Left renal cortex interstitium (tissue), 4 donors: ENCODE measurements around the gene ZNF334. TPM values are rescaled to one million over a fixed set of nuclear protein-coding genes. Genes with fewer than 3 reads are reported as not detected.

Source experiments
- DNase-seq, 4 donors: peaks; one replicate each; pipeline ENCODE4 v3.0.0-alpha.2; 2013; ENCODE audit warnings: low read depth in 4 of 4, low spot score in 2 of 4, missing footprints in 1 of 4
- polyA plus RNA-seq, 4 donors: library from polyadenylated mRNA; unstranded; fragments of 120-200 nt; gene quantifications; one replicate each; pipeline ENCODE4 v1.2.1, GENCODE V29; 2013; ENCODE audit not compliant: insufficient read length in 4 of 4

Gene ZNF334
- polyA plus RNA-seq, 4 donors, result 19.5 to 46.7 (median 31.3) TPM

DNA sequence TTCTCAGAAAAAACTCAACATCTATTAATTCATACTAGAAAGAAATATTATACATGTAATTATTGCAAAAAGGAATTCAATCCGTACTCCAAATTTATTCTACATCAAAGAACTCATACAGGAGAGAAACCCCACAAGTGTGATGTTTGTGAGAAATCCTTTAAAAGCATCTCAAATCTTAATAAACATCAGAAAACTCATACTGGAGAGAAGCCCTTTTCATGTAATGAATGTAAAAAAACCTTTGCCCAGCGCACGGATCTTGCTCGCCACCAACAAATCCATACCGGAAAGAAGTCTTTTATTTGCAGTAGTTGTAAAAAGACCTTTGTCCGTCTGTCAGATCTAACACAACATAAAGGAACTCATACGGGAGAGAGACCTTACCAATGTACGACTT, 22.0 kb downstream of the ZNF334 start:
- DNase-seq, result no peak

GRCh38 chr20:46488451-46488850, 24.9 kb downstream of the ZNF334 start:
- no peak for DNase-seq

GRCh38 chr20:46487628-46488027, 25.7 kb downstream of the ZNF334 start:
- no peak for DNase-seq

- DNase-seq, result no peak
Measured at GRCh38 chr20:46485431-46485830, 27.9 kb downstream of the ZNF334 start.

GRCh38 chr20:46484954-46485353, 28.4 kb downstream of the ZNF334 start:
- no peak for DNase-seq

DNA sequence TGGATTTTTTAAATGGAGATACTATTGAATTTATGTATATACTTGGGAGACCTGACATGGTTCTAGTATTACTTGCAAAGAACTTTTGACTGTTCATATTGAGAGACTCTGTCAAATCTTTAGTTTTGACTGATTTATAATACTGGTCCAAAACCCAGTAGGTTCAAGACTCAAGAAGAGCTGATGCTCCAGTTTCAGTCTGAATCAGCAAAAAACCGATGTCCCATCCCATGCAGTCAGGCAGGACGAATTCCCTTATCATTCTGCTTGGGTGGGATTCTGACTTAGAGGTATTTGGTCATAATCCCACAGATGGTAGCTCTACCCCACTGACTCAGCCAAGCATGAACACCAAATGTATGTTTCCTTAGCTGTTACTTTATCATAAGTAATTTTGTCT, 29.5 kb downstream of the ZNF334 start:
- no peak for DNase-seq

- no peak for DNase-seq
Measured at GRCh38 chr20:46482864-46483263, 30.5 kb downstream of the ZNF334 start.

GRCh38 chr20:46477640-46478039, 35.7 kb downstream of the ZNF334 start:
- no peak for DNase-seq

- DNase-seq, result no peak
Measured at GRCh38 chr20:46477225-46477624, 36.1 kb downstream of the ZNF334 start.

DNA sequence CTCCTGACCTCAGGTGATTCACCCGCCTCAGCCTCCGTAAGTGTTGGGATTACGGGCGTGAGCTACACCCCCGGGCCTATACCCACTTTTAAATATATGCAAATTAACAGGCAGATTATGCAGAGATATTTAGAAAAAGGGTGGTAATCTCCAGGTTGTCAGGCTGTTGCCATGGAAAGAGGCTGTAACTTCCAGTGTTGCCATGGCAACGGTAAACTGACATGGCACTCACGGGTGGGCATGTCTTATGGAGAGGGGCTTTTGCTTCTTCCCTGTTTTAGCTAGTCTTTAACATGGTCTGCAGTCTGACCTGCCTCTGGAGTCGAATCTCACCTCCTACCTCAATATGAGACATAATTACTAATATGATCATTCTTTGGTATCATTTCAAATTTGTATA, 44.9 kb downstream of the ZNF334 start:
- DNase-seq, result no peak

GRCh38 chr20:46464451-46464850, 48.9 kb downstream of the ZNF334 start:
- no peak for DNase-seq

DNA sequence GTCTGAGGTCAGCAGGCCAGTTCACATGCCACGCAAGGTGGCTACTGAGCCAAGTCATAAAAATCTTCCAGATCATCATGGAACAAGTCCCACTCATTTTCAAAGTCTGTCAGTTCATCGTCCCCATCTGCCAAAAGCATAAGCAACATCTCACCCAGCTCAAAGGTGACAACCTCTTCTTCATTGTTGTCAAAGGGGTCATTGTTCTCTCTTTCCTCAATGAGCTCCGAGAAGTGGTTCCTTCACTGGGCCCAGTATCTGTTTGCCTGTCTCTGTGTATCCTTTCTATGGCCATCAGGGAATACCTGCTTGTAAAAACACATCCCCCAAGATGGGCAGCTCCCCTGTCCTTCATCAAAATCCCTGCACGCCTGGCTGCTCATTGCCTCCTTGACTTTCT, 49.5 kb downstream of the ZNF334 start:
- DNase-seq, result no peak

DNA sequence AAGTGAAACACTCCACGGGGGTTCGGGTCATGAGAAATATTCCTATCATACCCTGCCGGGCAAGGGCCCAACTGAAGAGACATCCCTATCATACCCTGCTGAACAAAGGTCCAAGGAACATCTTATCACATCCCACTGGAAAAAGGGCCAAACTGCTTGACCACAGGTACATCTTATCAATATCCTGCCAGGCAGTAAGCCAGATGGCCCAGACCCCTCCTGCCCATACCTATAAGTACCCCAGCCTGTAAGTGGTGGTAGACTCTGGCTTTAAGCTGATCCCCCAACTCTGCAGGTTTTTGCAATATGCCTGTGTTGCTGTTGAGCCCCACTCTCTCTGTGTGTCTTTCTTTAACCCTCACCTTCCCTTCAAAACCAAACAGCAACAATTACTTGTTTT, 51.6 kb downstream of the ZNF334 start:
- no peak for DNase-seq

DNA sequence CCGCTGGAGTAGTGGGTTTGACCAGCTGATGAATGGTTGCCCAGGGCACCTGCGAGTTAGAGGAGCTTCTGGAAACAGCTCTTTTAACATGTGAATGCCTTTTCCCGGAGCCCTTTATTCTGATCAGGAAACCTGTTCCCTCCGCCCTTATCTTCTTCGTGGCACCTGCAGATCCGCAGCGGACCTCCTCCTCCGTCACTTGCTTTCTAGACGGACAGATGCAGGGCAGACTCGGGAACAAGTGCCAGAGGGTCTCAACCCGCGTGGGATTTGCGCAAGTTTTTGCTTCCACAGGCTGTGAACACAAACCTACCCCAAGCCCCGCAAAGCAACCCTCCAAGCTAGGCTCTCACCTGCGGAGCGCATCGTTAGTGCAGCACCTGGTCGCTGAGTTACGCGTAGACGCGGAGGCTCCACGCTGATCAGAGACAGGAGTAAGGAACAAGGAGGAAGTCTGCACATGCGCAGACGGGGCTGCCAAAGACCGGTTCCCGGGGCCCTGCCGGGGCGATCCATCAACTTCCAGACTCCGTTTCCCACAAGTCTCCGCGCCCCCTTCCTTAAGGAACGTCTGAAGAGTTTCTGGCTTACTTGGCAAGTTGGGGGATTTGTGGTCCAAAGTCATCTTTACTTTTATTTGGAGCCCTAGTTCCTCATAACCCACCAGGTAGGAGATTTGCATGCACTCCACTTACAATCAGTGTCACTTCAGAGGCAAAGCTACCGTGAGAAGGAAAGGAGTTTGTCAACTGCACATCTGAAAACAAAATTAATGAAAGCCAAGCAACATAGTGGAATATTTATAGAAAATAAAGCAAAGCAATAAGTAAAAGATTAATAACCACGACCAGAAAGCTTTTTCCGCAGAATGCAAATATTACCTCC, 54.3 kb downstream of the ZNF334 start:
- DNase-seq, result peak; percentile 39 to 75 (median 64)

DNA sequence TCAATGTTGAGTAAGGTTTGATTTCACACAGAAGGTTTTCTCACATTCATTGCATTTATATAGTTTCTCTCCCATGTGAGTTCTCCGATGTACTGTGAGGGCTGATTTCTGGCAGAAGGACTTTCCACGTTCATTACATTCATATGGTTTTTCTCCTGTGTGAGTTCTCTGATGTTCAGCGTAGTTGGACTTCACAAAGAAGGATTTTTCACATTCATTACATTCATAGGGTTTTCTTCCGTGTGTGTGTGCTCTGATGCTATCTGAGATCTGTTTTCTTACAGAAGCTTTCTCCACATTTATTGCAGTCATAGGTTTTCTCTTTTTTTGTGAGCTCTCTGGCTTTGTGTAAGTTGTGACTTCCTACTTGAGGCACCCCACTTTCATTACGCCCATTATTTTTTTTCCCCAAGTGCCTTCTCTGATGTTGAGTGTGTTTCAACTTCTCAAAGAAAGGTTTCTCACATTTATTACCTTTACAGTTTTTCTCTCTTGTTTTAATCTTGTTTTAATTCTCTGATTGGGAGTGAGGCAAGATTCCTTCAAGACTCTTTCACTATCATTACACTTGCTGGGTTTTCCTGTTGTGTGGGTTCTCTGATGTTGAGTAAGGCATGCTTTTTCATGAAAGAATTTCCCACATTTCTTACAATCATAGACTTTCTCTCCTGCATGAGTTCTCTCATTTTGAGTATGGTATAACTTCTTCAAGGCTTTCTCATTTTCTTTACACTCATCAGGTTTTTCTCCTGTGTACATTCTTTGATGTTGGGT, 56.9 kb downstream of the ZNF334 start:
- DNase-seq, result no peak

GRCh38 chr20:46455729-46456128, 57.6 kb downstream of the ZNF334 start:
- no peak for DNase-seq

Other genes with a start within 250 kb of the ZNF334 start
- gene CDH22, start 205.1 kb downstream of the ZNF334 start, polyA plus RNA-seq, result under 1 TPM in 2 of 4 donors, not detected in 2; 0.05 TPM
- gene ELMO2, start 106.9 kb downstream of the ZNF334 start, polyA plus RNA-seq, result 10 to 100 TPM; 60.7 to 76.3 (median 66.9) TPM
- not detected for gene OCSTAMP, start 37.1 kb upstream of the ZNF334 start, polyA plus RNA-seq
- 10 to 100 TPM in 3 of 4 donors, 1 to 10 TPM in 1; 8.8 to 22.9 (median 20.3) TPM for gene SLC13A3, start 137.9 kb upstream of the ZNF334 start, polyA plus RNA-seq
- 10 to 100 TPM; 13.5 to 20.0 (median 17.1) TPM for gene TP53RK, start 175.9 kb upstream of the ZNF334 start, polyA plus RNA-seq
- gene SLC2A10, start 196.1 kb upstream of the ZNF334 start, polyA plus RNA-seq, result 10 to 100 TPM; 16.1 to 17.6 (median 16.8) TPM